ENCODE data around the gene PDE4D. TPM values are rescaled to one million over a fixed set of nuclear protein-coding genes. Genes with fewer than 3 reads are reported as not detected.

PDE4D gene
- total RNA-seq, 1 experiment from 2014 or later, result 11.6 TPM

DNA sequence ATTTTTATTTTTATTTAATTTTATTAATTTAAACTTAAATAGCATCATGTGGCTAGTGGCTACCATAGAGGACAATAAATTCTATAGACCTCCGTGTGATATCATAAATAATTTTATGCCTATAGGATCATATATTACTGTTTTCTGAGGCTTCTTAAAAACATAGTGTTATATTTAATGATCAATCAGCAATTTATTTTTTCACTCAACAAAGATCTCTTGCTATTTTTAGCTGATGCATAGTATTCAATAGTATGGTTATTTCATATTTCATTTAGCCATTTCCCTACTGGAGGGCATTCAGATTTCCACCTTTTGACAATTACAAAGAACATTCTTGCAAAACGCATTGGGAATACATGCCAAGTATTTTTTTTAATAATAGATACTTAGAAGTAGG is 114.1 kb downstream of the PDE4D start:
- intact Hi-C loops (cut with micrococcal nuclease; ENCODE audit: unreplicated experiment), result no loop called here
- no peak overlapping the region for H3K4me3 Mint-ChIP-seq (ENCODE audit: low read depth, unreplicated experiment)
- no peaks in the 10 kb centered on the region for H3K27me3 Mint-ChIP-seq (ENCODE audit: unreplicated experiment)
- H3K27ac Mint-ChIP-seq (ENCODE audit: unreplicated experiment), result no peak overlapping the region
- CTCF ChIA-PET, result no interaction called here
- TF ChIP-seq, protein P1, sequence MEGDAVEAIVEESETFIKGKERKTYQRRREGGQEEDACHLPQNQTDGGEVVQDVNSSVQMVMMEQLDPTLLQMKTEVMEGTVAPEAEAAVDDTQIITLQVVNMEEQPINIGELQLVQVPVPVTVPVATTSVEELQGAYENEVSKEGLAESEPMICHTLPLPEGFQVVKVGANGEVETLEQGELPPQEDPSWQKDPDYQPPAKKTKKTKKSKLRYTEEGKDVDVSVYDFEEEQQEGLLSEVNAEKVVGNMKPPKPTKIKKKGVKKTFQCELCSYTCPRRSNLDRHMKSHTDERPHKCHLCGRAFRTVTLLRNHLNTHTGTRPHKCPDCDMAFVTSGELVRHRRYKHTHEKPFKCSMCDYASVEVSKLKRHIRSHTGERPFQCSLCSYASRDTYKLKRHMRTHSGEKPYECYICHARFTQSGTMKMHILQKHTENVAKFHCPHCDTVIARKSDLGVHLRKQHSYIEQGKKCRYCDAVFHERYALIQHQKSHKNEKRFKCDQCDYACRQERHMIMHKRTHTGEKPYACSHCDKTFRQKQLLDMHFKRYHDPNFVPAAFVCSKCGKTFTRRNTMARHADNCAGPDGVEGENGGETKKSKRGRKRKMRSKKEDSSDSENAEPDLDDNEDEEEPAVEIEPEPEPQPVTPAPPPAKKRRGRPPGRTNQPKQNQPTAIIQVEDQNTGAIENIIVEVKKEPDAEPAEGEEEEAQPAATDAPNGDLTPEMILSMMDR (IDR thresholded peaks at IDR 0.05; ENCODE audit: unreplicated experiment), result no peak
- DNase-seq, result no peak
- H3K9me3 Mint-ChIP-seq (ENCODE audit: low read depth, unreplicated experiment), result no peaks in the 10 kb centered on the region
- BruUV-seq (replicated peaks), result no TSS peak
- H3K4me1 Mint-ChIP-seq (ENCODE audit: low read depth, unreplicated experiment), result no peaks in the 10 kb centered on the region
- no peaks in the 10 kb centered on the region for H3K36me3 Mint-ChIP-seq (ENCODE audit: insufficient read depth, unreplicated experiment)

DNA sequence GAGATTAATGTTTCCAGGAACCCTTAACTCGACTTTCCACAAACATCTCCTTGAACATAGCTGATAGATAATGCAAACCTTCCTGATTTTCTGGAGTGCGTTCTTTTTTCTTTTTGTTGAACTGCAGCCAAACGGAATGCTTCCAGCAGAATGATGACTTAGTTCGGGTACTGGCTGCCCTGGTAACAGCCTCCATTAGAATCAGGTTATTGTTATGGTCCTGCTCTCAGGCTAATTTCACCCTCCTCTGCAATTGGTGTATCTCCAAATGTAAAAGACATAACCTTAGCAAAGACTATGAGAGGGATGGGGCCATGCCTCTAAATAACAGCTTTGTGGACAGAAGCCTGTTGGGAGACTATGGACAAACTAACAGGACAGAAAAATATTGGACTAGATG is 116.5 kb downstream of the PDE4D start:
- no peak overlapping the region for H3K4me3 Mint-ChIP-seq (ENCODE audit: low read depth, unreplicated experiment)
- TF ChIP-seq, protein P1 (IDR thresholded peaks at IDR 0.05; ENCODE audit: unreplicated experiment), result no peak
- CTCF ChIA-PET, result no interaction called here
- peaks cover 12% of the 10 kb centered on the region for H3K4me1 Mint-ChIP-seq (ENCODE audit: low read depth, unreplicated experiment)
- H3K36me3 Mint-ChIP-seq (ENCODE audit: insufficient read depth, unreplicated experiment), result no peaks in the 10 kb centered on the region
- H3K9me3 Mint-ChIP-seq (ENCODE audit: low read depth, unreplicated experiment), result no peaks in the 10 kb centered on the region
- H3K27me3 Mint-ChIP-seq (ENCODE audit: unreplicated experiment), result no peaks in the 10 kb centered on the region
- no peak for DNase-seq
- intact Hi-C loops (cut with micrococcal nuclease; ENCODE audit: unreplicated experiment), result no loop called here
- BruUV-seq (replicated peaks), result no TSS peak
- no peak overlapping the region for H3K27ac Mint-ChIP-seq (ENCODE audit: unreplicated experiment)

DNA sequence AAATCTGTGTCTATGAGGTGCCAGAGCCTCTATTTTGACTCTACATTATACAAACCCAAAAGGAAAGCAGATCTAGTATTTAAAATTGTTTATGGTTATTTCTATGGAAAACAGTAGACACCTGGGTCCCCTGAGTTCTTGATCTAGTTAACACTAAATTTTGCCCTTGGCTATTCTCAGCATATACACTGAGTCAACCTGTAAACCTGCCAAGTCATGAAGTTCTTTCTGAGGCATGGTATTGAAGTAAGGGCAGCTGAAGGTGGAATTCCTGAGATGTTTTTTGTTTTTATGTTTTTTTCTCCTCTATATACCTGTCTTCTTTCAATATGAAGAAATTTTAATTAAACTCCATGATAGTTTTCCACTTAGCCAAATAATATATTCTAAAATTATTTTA is 120.2 kb downstream of the PDE4D start:
- Mint-ChIP-seq H3K27ac (ENCODE audit: unreplicated experiment) (no peak overlapping the region), H3K36me3 (ENCODE audit: insufficient read depth, unreplicated experiment) (peaks cover 8% of the 10 kb centered on the region), H3K27me3 (ENCODE audit: unreplicated experiment) (no peaks in the 10 kb centered on the region), H3K9me3 (ENCODE audit: low read depth, unreplicated experiment) (no peaks in the 10 kb centered on the region), H3K4me3 (ENCODE audit: low read depth, unreplicated experiment) (no peak overlapping the region), H3K4me1 (ENCODE audit: low read depth, unreplicated experiment) (peaks cover 41% of the 10 kb centered on the region)
- CTCF ChIA-PET, result interaction anchor here (1.5 kb wide), 1 partner anchor 13 kb away, joined by 3 read pairs; no protein-coding TSS in a partner anchor
- no TSS peak for BruUV-seq (replicated peaks)
- no peak for DNase-seq
- intact Hi-C loops (cut with micrococcal nuclease; ENCODE audit: unreplicated experiment), result no loop called here
- TF ChIP-seq, protein P1 (IDR thresholded peaks at IDR 0.05; ENCODE audit: unreplicated experiment), result no peak

DNA sequence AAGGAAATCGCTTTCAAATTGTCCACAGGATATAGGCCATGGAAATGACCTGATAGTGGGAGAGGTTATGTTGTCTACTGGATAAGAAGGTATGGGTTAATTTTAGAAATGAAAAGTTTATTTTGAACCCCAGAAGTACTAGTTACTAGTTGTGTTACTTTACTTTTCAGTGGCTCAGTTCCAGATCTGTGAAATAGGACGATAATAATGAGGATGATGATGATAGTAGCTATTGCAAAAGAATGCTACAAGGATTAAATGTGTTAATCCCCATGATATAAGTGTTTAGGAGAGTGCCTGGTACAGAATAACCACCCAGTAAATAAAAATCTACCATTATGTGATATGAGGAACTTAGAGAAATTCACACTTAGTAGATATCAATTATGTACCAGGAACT is 120.8 kb downstream of the PDE4D start:
- Mint-ChIP-seq H3K27me3 (ENCODE audit: unreplicated experiment) (no peaks in the 10 kb centered on the region), H3K4me3 (ENCODE audit: low read depth, unreplicated experiment) (no peak overlapping the region), H3K27ac (ENCODE audit: unreplicated experiment) (no peak overlapping the region), H3K9me3 (ENCODE audit: low read depth, unreplicated experiment) (no peaks in the 10 kb centered on the region), H3K4me1 (ENCODE audit: low read depth, unreplicated experiment) (peaks cover 41% of the 10 kb centered on the region), H3K36me3 (ENCODE audit: insufficient read depth, unreplicated experiment) (peaks cover 13% of the 10 kb centered on the region)
- no peak for DNase-seq
- TF ChIP-seq, protein P1 (IDR thresholded peaks at IDR 0.05; ENCODE audit: unreplicated experiment), result no peak
- intact Hi-C loops (cut with micrococcal nuclease; ENCODE audit: unreplicated experiment), result no loop called here
- CTCF ChIA-PET, result interaction anchor here (1.5 kb wide), 1 partner anchor 13 kb away, joined by 3 read pairs; no protein-coding TSS in a partner anchor
- no TSS peak for BruUV-seq (replicated peaks)

All from Calu3 (cell line).